HG03521 (cell line): ENCODE measurements around the gene OR13C5.

Experiments used
- ATAC-seq: cut with Tn5 transposase; IDR thresholded peaks from one replicate; pipeline ENCODE4 v1.9.1; 2021; ENCODE audit warnings: mild to moderate bottlenecking, moderate library complexity; ENCODE audit not compliant: unreplicated experiment

OR13C5 gene

GRCh38 chr9:104553261-104553660 lies 46.0 kb downstream of the OR13C5 start:
- ATAC-seq: no peak
